Fibroblast of lung (primary cell): ENCODE data around the gene ADCY3.

Experiments used
- EZH2 ChIP-seq: IDR thresholded peaks from 2 replicates; pipeline ENCODE4 v1.5.1; 2012; ENCODE audit warnings: low read length, control low read depth, mild to moderate bottlenecking; ENCODE audit errors: missing control alignments
- TF ChIP-seq, protein P1 (sequence below), 2 donors: IDR thresholded peaks in 1 of 2; conservative IDR thresholded peaks in 1 of 2; 1 replicate in 1 of 2; 2 replicates in 1 of 2; pipeline ENCODE4 v1.5.1; 2011 to 2012; ENCODE audit warnings: low read length in 2 of 2, control low read depth in 1 of 2, inconsistent platforms in 1 of 2, low read depth in 1 of 2, mild to moderate bottlenecking in 1 of 2

- TF ChIP-seq, protein P1, sequence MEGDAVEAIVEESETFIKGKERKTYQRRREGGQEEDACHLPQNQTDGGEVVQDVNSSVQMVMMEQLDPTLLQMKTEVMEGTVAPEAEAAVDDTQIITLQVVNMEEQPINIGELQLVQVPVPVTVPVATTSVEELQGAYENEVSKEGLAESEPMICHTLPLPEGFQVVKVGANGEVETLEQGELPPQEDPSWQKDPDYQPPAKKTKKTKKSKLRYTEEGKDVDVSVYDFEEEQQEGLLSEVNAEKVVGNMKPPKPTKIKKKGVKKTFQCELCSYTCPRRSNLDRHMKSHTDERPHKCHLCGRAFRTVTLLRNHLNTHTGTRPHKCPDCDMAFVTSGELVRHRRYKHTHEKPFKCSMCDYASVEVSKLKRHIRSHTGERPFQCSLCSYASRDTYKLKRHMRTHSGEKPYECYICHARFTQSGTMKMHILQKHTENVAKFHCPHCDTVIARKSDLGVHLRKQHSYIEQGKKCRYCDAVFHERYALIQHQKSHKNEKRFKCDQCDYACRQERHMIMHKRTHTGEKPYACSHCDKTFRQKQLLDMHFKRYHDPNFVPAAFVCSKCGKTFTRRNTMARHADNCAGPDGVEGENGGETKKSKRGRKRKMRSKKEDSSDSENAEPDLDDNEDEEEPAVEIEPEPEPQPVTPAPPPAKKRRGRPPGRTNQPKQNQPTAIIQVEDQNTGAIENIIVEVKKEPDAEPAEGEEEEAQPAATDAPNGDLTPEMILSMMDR (conservative IDR thresholded peaks at IDR 0.05 in 1 of 2, IDR thresholded peaks at IDR 0.05 in 1 of 2; ENCODE audit: low read depth in 1 of 2, low read length in 2 of 2), result no peak
- TF ChIP-seq EZH2, result no peak
These were observed 25.9 kb upstream of the ADCY3 start for GRCh38 chr2:24945907-24946306.
